ENCODE data around the gene DDO.

Gene DDO

DNA sequence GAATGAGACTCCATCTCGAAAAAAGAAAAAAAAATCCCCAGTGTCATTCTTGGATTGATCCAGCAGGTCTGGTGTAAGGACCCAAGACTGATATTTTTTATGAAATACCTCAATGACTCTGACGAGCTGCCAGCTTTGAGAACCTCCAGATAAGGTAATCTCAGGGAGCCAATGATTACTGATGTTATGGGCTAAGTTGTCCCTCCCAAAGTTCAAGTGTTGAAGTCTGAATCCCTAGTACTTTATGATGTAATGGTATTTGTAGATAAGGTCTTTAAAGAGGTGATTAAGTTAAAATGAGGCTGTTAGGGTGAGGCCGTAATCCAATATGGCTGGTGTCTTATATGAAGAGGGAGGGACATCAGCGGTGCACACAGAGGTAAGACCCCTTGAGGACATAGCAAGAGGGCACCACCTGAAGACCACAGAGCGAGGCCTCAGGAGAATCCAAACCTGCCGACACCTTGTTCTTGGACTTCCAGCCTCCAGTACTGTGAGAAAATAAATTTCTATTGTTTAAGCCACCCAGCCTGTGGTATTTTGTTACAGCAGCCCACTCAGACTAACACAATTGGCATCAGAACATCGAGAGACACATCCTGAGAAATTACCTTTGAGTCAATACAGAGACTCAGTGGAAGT is 19.7 kb upstream of the DDO start:
- no peak for DNase-seq (ENCODE audit: low read depth)
- H3K4me3 ChIP-seq (ENCODE audit: low read depth, low read length) = no peak overlapping the region
- no peak for TF ChIP-seq CTCF (IDR thresholded peaks at IDR 0.05; ENCODE audit: insufficient read depth, low read depth, low read length, missing control alignments)

DNA sequence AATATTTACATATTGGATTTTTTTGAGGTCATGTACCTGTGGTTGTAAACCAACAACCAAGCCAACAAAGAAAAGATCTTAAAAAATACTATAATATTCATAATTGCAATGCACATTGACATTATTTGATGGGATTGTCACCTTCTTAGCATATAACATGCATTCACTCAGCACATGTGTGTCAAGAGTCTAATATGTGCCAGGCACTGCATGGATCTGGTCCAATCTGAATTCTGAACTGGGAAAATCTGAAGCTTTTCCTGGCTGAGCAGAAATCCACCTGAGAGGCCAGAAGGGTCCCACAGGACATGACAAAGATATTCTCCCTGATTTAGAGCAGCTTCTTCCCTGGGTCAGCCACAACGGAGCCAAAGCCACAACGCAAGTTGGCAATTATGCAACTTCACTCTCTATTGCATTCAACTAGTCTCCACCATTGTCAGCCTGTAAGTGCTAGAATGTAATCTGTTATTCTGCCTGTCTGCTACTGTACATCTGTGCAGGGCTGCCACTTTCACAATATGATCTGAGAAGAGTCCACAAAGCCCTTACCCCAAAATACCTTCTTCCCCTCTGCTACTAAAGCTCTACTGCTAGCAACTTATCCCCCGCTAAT is 17.0 kb upstream of the DDO start:
- no peak for TF ChIP-seq CTCF (IDR thresholded peaks at IDR 0.05; ENCODE audit: insufficient read depth, low read depth, low read length, missing control alignments)
- H3K4me3 ChIP-seq (ENCODE audit: low read depth, low read length) = no peak overlapping the region
- no peak for DNase-seq (ENCODE audit: low read depth)

- no peak for TF ChIP-seq CTCF (IDR thresholded peaks at IDR 0.05; ENCODE audit: insufficient read depth, low read depth, low read length, missing control alignments)
- DNase-seq (ENCODE audit: low read depth) = no peak
Measured at GRCh38 chr6:110430741-110431140, 15.4 kb upstream of the DDO start.

GRCh38 chr6:110430236-110430635 is 14.9 kb upstream of the DDO start:
- no peak for TF ChIP-seq CTCF (IDR thresholded peaks at IDR 0.05; ENCODE audit: insufficient read depth, low read depth, low read length, missing control alignments)
- no peak overlapping the region for H3K4me3 ChIP-seq (ENCODE audit: low read depth, low read length)
- DNase-seq (ENCODE audit: low read depth) = no peak

More at GRCh38 chr6:110430741-110431140, 15.4 kb upstream of the DDO start:
- H3K4me3 ChIP-seq (ENCODE audit: low read depth, low read length) = no peak overlapping the region

DNA sequence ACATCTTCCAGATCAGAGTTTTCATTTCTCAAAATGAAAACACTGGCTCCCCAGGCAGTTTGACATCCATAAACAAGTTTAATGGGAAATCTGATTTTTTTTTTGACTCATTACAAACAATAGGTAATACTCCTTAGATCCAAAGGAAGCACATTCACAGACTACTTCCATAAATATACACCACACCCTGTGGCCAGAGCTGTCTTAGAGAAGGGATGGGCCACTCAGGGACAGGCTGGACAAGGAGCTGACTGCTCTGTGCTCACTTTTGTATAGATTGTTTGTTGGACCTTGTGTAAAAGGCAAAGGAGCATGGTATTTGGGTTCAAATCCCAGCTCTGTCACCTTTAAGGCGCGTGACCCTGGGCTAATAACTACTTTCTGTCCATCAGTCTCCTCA is 12.8 kb upstream of the DDO start:
- no peak overlapping the region for H3K4me3 ChIP-seq (ENCODE audit: low read depth, low read length)
- TF ChIP-seq CTCF (IDR thresholded peaks at IDR 0.05; ENCODE audit: insufficient read depth, low read depth, low read length, missing control alignments) = no peak
- DNase-seq (ENCODE audit: low read depth) = no peak

- TF ChIP-seq CTCF (IDR thresholded peaks at IDR 0.05; ENCODE audit: insufficient read depth, low read depth, low read length, missing control alignments) = no peak
- no peak overlapping the region for H3K4me3 ChIP-seq (ENCODE audit: low read depth, low read length)
- no peak for DNase-seq (ENCODE audit: low read depth)
Measured at GRCh38 chr6:110425816-110426215, 10.4 kb upstream of the DDO start.

GRCh38 chr6:110422444-110422822 is 7.1 kb upstream of the DDO start:
- no peak for DNase-seq (ENCODE audit: low read depth)
- no peak for TF ChIP-seq CTCF (IDR thresholded peaks at IDR 0.05; ENCODE audit: insufficient read depth, low read depth, low read length, missing control alignments)

More at GRCh38 chr6:110422444-110422822, 7.1 kb upstream of the DDO start:
- H3K4me3 ChIP-seq (ENCODE audit: low read depth, low read length) = no peak overlapping the region
